Measurements from ENCODE around the gene NDST1.

Gene NDST1

GRCh38 chr5:150576449-150576949 lies 68.6 kb downstream of the NDST1 start:
- no peaks in the 10 kb centered on the region for H3F3A ChIP-seq (ENCODE audit: insufficient read depth, low read length)
- TF ChIP-seq CTCF (IDR thresholded peaks at IDR 0.05; ENCODE audit: low read length) = no peak
- no peak for TF ChIP-seq EZH2 (IDR thresholded peaks at IDR 0.05; ENCODE audit: borderline replicate concordance, low read length)
- no peaks in the 10 kb centered on the region for H3K9me2 ChIP-seq (ENCODE audit: low read depth, low read length)
- 0 out of 2 replicates have a peak, but pooled peaks cover 5% of the 10 kb centered on the region for H3K27me3 ChIP-seq (ENCODE audit: insufficient read depth, low read length)
- H3K4me3 ChIP-seq (ENCODE audit: low read depth, low read length, poor library complexity, severe bottlenecking) = no peak overlapping the region
- H2AFZ ChIP-seq (ENCODE audit: low read length) = no peak overlapping the region
- no peaks in the 10 kb centered on the region for H4K20me1 ChIP-seq (ENCODE audit: insufficient read depth, low read length)
- H3K4me1 ChIP-seq (ENCODE audit: insufficient read depth, low read length, severe bottlenecking) = no peaks in the 10 kb centered on the region
- H3K9ac ChIP-seq (ENCODE audit: low read length) = no peak overlapping the region
- no peak overlapping the region for H3K4me2 ChIP-seq (ENCODE audit: low read length)
- H3K36me3 ChIP-seq (ENCODE audit: insufficient read depth, low read length) = no peaks in the 10 kb centered on the region
- no peaks in the 10 kb centered on the region for H3K79me2 ChIP-seq (ENCODE audit: insufficient read depth, low read length)
- no peaks in the 10 kb centered on the region for H3K9me3 ChIP-seq (ENCODE audit: low read length)
- no peak overlapping the region for H3K27ac ChIP-seq (ENCODE audit: low read depth, low read length, poor library complexity, severe bottlenecking)

- H3K4me2 ChIP-seq (ENCODE audit: low read length) = no peak overlapping the region
- no peak overlapping the region for H3K27ac ChIP-seq (ENCODE audit: low read depth, low read length, poor library complexity, severe bottlenecking)
- H3K36me3 ChIP-seq (ENCODE audit: insufficient read depth, low read length) = no peaks in the 10 kb centered on the region
- no peaks in the 10 kb centered on the region for H3K4me1 ChIP-seq (ENCODE audit: insufficient read depth, low read length, severe bottlenecking)
- no peaks in the 10 kb centered on the region for H3F3A ChIP-seq (ENCODE audit: insufficient read depth, low read length)
- no peak for TF ChIP-seq CTCF (IDR thresholded peaks at IDR 0.05; ENCODE audit: low read length)
- no peak for TF ChIP-seq EZH2 (IDR thresholded peaks at IDR 0.05; ENCODE audit: borderline replicate concordance, low read length)
- H3K9me3 ChIP-seq (ENCODE audit: low read length) = no peaks in the 10 kb centered on the region
- no peak overlapping the region for H3K9ac ChIP-seq (ENCODE audit: low read length)
- H3K9me2 ChIP-seq (ENCODE audit: low read depth, low read length) = no peaks in the 10 kb centered on the region
- no peaks in the 10 kb centered on the region for H3K79me2 ChIP-seq (ENCODE audit: insufficient read depth, low read length)
- H2AFZ ChIP-seq (ENCODE audit: low read length) = no peak overlapping the region
- no peaks in the 10 kb centered on the region for H4K20me1 ChIP-seq (ENCODE audit: insufficient read depth, low read length)
- no peak overlapping the region for H3K4me3 ChIP-seq (ENCODE audit: low read depth, low read length, poor library complexity, severe bottlenecking)
- 0 out of 2 replicates have a peak, but pooled peaks cover 5% of the 10 kb centered on the region for H3K27me3 ChIP-seq (ENCODE audit: insufficient read depth, low read length)
Observed at GRCh38 chr5:150577378-150578139, 69.6 kb downstream of the NDST1 start.

- H2AFZ ChIP-seq (ENCODE audit: low read length) = no peak overlapping the region
- H4K20me1 ChIP-seq (ENCODE audit: insufficient read depth, low read length) = no peaks in the 10 kb centered on the region
- no peak overlapping the region for H3K4me3 ChIP-seq (ENCODE audit: low read depth, low read length, poor library complexity, severe bottlenecking)
- H3K4me1 ChIP-seq (ENCODE audit: insufficient read depth, low read length, severe bottlenecking) = no peaks in the 10 kb centered on the region
- TF ChIP-seq CTCF (IDR thresholded peaks at IDR 0.05; ENCODE audit: low read length) (no peak), EZH2 (IDR thresholded peaks at IDR 0.05; ENCODE audit: borderline replicate concordance, low read length) (no peak)
- H3K9ac ChIP-seq (ENCODE audit: low read length) = no peak overlapping the region
- H3F3A ChIP-seq (ENCODE audit: insufficient read depth, low read length) = no peaks in the 10 kb centered on the region
- H3K27me3 ChIP-seq (ENCODE audit: insufficient read depth, low read length) = 0 out of 2 replicates have a peak, but pooled peaks cover 5% of the 10 kb centered on the region
- H3K27ac ChIP-seq (ENCODE audit: low read depth, low read length, poor library complexity, severe bottlenecking) = no peak overlapping the region
- H3K36me3 ChIP-seq (ENCODE audit: insufficient read depth, low read length) = no peaks in the 10 kb centered on the region
- H3K4me2 ChIP-seq (ENCODE audit: low read length) = no peak overlapping the region
- H3K79me2 ChIP-seq (ENCODE audit: insufficient read depth, low read length) = no peaks in the 10 kb centered on the region
- H3K9me2 ChIP-seq (ENCODE audit: low read depth, low read length) = no peaks in the 10 kb centered on the region
- H3K9me3 ChIP-seq (ENCODE audit: low read length) = no peaks in the 10 kb centered on the region
Observed at GRCh38 chr5:150578781-150579461, 71.0 kb downstream of the NDST1 start.
